ENCODE data around the gene RPL34. TPM values are rescaled to one million over a fixed set of nuclear protein-coding genes. Genes with fewer than 3 reads are reported as not detected.

RPL34 gene
- polyA plus RNA-seq, 1 experiment = 2,960 TPM

GRCh38 chr4:108622022-108622421 lies 1.6 kb downstream of the RPL34 start:
- no peak for DNase-seq (ENCODE audit: low read depth, low spot score)
- ChIA-PET CTCF (no interaction called here), POLR2A (interaction anchor here (2.7 kb wide), 1 partner anchor 29 kb away, joined by 17 read pairs; the partner anchor contains the start of gene OSTC)
- Histone ChIP-seq H3K4me3 (ENCODE audit: low read depth, low read length) (peak overlapping the region; percentile 69), H3K27ac (ENCODE audit: low read depth, low read length) (no peak overlapping the region), H3K9me3 (ENCODE audit: control insufficient read depth, insufficient read depth, low read length) (no peaks in the 10 kb centered on the region), H3K27me3 (ENCODE audit: control insufficient read depth, insufficient read depth, low read length) (no peaks in the 10 kb centered on the region)
- no peak for TF ChIP-seq CTCF (IDR thresholded peaks at IDR 0.05; ENCODE audit: low read depth, low read length)

GRCh38 chr4:108622828-108623227 lies 2.5 kb downstream of the RPL34 start:
- Histone ChIP-seq H3K4me3 (ENCODE audit: low read depth, low read length) (peak overlapping the region; percentile 31), H3K27me3 (ENCODE audit: control insufficient read depth, insufficient read depth, low read length) (no peaks in the 10 kb centered on the region), H3K9me3 (ENCODE audit: control insufficient read depth, insufficient read depth, low read length) (no peaks in the 10 kb centered on the region), H3K27ac (ENCODE audit: low read depth, low read length) (no peak overlapping the region)
- ChIA-PET POLR2A (interaction anchor here (0.7 to 1.5 kb wide), 3 partner anchors 13 to 1412 kb away, joined by 3 to 4 read pairs (median 3); partner anchors contain the start of gene OSTC), CTCF (interaction anchor here (1.0 to 1.7 kb wide), 2 partner anchors 52 to 604 kb away, joined by 3 to 4 read pairs; no protein-coding TSS in a partner anchor)
- DNase-seq (ENCODE audit: low read depth, low spot score) = no peak
- no peak for TF ChIP-seq CTCF (IDR thresholded peaks at IDR 0.05; ENCODE audit: low read depth, low read length)

- ChIA-PET CTCF (interaction anchor here (1.0 to 1.7 kb wide), 3 partner anchors 26 to 605 kb away, joined by 3 to 4 read pairs (median 3); partner anchors contain the start of gene OSTC), POLR2A (interaction anchor here (1.5 kb wide), 1 partner anchor 26 kb away, joined by 3 read pairs; the partner anchor contains the start of gene OSTC)
- Histone ChIP-seq H3K27me3 (ENCODE audit: control insufficient read depth, insufficient read depth, low read length) (no peaks in the 10 kb centered on the region), H3K4me3 (ENCODE audit: low read depth, low read length) (no peak overlapping the region), H3K9me3 (ENCODE audit: control insufficient read depth, insufficient read depth, low read length) (no peaks in the 10 kb centered on the region), H3K27ac (ENCODE audit: low read depth, low read length) (no peak overlapping the region)
- DNase-seq (ENCODE audit: low read depth, low spot score) = no peak
- TF ChIP-seq CTCF (IDR thresholded peaks at IDR 0.05; ENCODE audit: low read depth, low read length) = no peak
Measured at GRCh38 chr4:108624263-108625056, 4.1 kb downstream of the RPL34 start.

GRCh38 chr4:108626056-108626455 lies 5.7 kb downstream of the RPL34 start:
- CTCF ChIA-PET = interaction anchor here (1.6 kb wide), 1 partner anchor 24 kb away, joined by 5 read pairs; the partner anchor contains the start of gene OSTC
- no peaks in the 10 kb centered on the region for H3K9me3 ChIP-seq (ENCODE audit: control insufficient read depth, insufficient read depth, low read length)
- no peak for TF ChIP-seq CTCF (IDR thresholded peaks at IDR 0.05; ENCODE audit: low read depth, low read length)
- no peaks in the 10 kb centered on the region for H3K27me3 ChIP-seq (ENCODE audit: control insufficient read depth, insufficient read depth, low read length)
- no peak overlapping the region for H3K27ac ChIP-seq (ENCODE audit: low read depth, low read length)
- no peak overlapping the region for H3K4me3 ChIP-seq (ENCODE audit: low read depth, low read length)
- no peak for DNase-seq (ENCODE audit: low read depth, low spot score)
- POLR2A ChIA-PET = interaction anchor here (1.3 kb wide), 1 partner anchor 24 kb away, joined by 6 read pairs; the partner anchor contains the start of gene OSTC

- ChIA-PET POLR2A (interaction anchor here (1.5 kb wide), 1 partner anchor 22 kb away, joined by 8 read pairs; the partner anchor contains the start of gene OSTC), CTCF (interaction anchor here (1.1 kb wide), 1 partner anchor 21 kb away, joined by 3 read pairs; the partner anchor contains the start of gene OSTC)
- Histone ChIP-seq H3K4me3 (ENCODE audit: low read depth, low read length) (no peak overlapping the region), H3K9me3 (ENCODE audit: control insufficient read depth, insufficient read depth, low read length) (no peaks in the 10 kb centered on the region), H3K27me3 (ENCODE audit: control insufficient read depth, insufficient read depth, low read length) (no peaks in the 10 kb centered on the region), H3K27ac (ENCODE audit: low read depth, low read length) (no peak overlapping the region)
- no peak for DNase-seq (ENCODE audit: low read depth, low spot score)
- no peak for TF ChIP-seq CTCF (IDR thresholded peaks at IDR 0.05; ENCODE audit: low read depth, low read length)
Measured at GRCh38 chr4:108628411-108628810, 8.0 kb downstream of the RPL34 start.

All from AG04450 (cell line).